ENCODE measurements around the gene ZNF638. TPM values are rescaled to one million over a fixed set of nuclear protein-coding genes. Genes with fewer than 3 reads are reported as not detected.
"Not testable (repeated sequence)": the region's sequence is repeated elsewhere in the genome, so short reads cannot be mapped to it uniquely, and the experiment has no call there.

ZNF638 gene
- total and polyA plus RNA-seq, 2 donors (not counting 3 experiments of a cell fraction or from before 2014, with no cell fraction given) = 36.4 to 111 TPM

DNA sequence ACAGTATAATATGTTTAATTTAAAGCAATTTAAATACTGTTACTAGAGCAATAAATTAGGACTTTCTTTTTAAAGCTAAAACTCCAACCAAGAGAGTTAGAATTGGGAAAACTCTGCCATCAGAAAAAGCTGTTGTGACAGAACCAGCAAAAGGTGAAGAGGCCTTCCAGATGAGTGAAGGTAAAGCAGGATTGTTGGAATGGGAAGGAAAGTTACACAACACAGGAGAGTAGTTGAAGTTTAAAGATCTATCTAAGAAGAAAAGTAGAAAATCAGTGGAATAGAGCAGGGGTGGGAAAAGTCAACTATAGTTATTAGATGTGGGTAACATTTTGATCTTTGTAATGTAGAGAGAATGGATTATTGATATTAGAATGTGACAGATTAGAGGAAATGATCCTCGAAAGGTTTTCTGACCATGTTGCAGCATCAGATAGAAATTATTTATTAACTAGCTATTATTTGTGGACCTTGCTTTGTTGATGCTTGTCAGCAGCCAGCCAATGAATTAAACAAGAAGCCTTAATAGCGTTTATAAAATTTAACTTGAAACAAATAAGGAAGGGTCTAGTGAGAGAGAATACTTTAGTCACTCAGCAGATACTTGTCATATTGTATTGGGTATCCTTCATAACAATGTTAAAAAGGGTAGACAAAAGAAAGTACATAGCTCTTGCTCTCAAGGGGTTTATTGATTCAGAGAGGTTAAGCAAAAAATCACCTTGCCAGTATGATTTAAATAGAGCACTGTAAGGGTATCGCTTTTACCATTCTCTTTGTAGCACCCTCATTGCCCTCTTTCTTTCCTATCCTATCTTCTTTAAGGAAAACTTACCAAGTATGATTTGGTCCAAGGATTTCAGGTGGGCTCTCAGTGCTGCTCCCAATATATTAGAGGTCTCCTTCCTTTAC is 97.1 kb downstream of the ZNF638 start:
- FAIRE-seq (no peak), DNase-seq (ENCODE audit: low read depth, low spot score) (no peak)
- no peak overlapping the region for H3K4me2 ChIP-seq (ENCODE audit: insufficient read depth, low read length)
- dilution Hi-C loops (cut with MboI; ENCODE audit: extremely low pct_ligation_motif_present, low sequenced_read_pairs) = no loop called here
- no peaks in the 10 kb centered on the region for H3K79me2 ChIP-seq (ENCODE audit: control insufficient read depth, insufficient read depth, low read length)
- H2AFZ ChIP-seq (ENCODE audit: low read depth, low read length) = no peak overlapping the region
- ChIA-PET POLR2A (no interaction called here), CTCF (interaction anchor here (0.6 to 1.0 kb wide), 3 partner anchors 26 to 129 kb away, joined by 3 to 4 read pairs (median 3); no protein-coding TSS in a partner anchor)
- H3K9ac ChIP-seq (replicated peaks; ENCODE audit: extremely low read depth, insufficient read depth, low read length) = no peak overlapping the region
- no peak overlapping the region for H3K4me3 ChIP-seq (replicated peaks in 1 of 3; ENCODE audit: insufficient read depth in 1 of 3, low read depth in 1 of 3, low read length in 3 of 3)
- no peaks in the 10 kb centered on the region for H3K27me3 ChIP-seq (ENCODE audit: control insufficient read depth in 2 of 2, insufficient read depth in 2 of 2, low read length in 2 of 2)
- peaks cover 11 to 30% of the 10 kb centered on the region in 2 experiments for H3K36me3 ChIP-seq (ENCODE audit: control insufficient read depth in 2 of 2, extremely low read depth in 1 of 2, insufficient read depth in 2 of 2, low read length in 2 of 2)
- H4K20me1 ChIP-seq (replicated peaks; ENCODE audit: control insufficient read depth, extremely low read depth, insufficient read depth, low read length) = no peaks in the 10 kb centered on the region
- no TSS peak for BruUV-seq (replicated peaks)
- TF ChIP-seq, protein P1, sequence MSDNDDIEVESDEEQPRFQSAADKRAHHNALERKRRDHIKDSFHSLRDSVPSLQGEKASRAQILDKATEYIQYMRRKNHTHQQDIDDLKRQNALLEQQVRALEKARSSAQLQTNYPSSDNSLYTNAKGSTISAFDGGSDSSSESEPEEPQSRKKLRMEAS (IDR thresholded peaks at IDR 0.05; ENCODE audit: insufficient read depth, insufficient read length) = no peak
- TF ChIP-seq, protein P2, sequence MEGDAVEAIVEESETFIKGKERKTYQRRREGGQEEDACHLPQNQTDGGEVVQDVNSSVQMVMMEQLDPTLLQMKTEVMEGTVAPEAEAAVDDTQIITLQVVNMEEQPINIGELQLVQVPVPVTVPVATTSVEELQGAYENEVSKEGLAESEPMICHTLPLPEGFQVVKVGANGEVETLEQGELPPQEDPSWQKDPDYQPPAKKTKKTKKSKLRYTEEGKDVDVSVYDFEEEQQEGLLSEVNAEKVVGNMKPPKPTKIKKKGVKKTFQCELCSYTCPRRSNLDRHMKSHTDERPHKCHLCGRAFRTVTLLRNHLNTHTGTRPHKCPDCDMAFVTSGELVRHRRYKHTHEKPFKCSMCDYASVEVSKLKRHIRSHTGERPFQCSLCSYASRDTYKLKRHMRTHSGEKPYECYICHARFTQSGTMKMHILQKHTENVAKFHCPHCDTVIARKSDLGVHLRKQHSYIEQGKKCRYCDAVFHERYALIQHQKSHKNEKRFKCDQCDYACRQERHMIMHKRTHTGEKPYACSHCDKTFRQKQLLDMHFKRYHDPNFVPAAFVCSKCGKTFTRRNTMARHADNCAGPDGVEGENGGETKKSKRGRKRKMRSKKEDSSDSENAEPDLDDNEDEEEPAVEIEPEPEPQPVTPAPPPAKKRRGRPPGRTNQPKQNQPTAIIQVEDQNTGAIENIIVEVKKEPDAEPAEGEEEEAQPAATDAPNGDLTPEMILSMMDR (IDR thresholded peaks at IDR 0.05; ENCODE audit: extremely low read depth in 1 of 2, insufficient read depth in 1 of 2, low read depth in 1 of 2, low read length in 2 of 2) = no peak
- TF ChIP-seq EZH2 (IDR thresholded peaks at IDR 0.05; ENCODE audit: borderline replicate concordance, low read depth, low read length, severe bottlenecking) (no peak), JUN (IDR thresholded peaks at IDR 0.05; ENCODE audit: borderline replicate concordance, insufficient read depth, insufficient read length, low read depth) (no peak), FOS (IDR thresholded peaks at IDR 0.05; ENCODE audit: borderline replicate concordance, insufficient read depth, low read length) (no peak), GATA2 (IDR thresholded peaks at IDR 0.05; ENCODE audit: insufficient read depth, insufficient read length, low read depth, low read length) (no peak), MYC (IDR thresholded peaks at IDR 0.05; ENCODE audit: low read depth, low read length) (no peak), POLR2AphosphoS5 (IDR thresholded peaks at IDR 0.05; ENCODE audit: insufficient read depth, low read depth, low read length) (no peak), POLR2A (IDR thresholded peaks at IDR 0.05; ENCODE audit: low read depth, low read length) (no peak)
- intact Hi-C loops (cut with micrococcal nuclease) = loop anchor here (2.0 kb wide), 1 partner anchor 18 kb away; no protein-coding TSS in a partner anchor
- no peaks in the 10 kb centered on the region for H3K9me1 ChIP-seq (replicated peaks; ENCODE audit: control insufficient read depth, extremely low read depth, insufficient read depth, low read length)
- no peaks in the 10 kb centered on the region for H3K9me3 ChIP-seq (replicated peaks; ENCODE audit: control insufficient read depth, insufficient read depth, low read length)
- H3K27ac ChIP-seq (ENCODE audit: insufficient read depth, low read depth, low read length) = no peak overlapping the region
- H3K4me1 ChIP-seq (ENCODE audit: control insufficient read depth, extremely low read depth, insufficient read depth, low read length) = peaks cover 12% of the 10 kb centered on the region

DNA sequence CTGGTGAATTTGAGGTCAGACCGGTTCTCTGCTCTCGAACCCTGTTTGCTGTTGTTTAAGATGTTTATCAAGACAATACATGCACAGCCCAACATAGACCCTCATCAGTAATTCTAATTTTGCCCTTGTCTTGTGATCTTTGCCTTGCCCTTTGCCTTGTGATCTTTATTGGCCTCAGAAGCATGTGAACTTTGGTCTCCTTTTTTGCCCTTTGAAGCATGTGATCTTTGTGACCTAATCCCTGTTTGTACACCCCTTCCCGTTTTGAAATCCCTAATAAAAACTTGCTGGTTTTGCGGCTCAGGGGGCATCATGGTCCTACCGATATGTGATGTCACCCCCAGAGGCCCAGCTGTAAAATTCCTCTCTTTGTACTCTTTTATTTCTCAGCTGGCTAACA is 113.6 kb downstream of the ZNF638 start:
- H3K9ac ChIP-seq (replicated peaks; ENCODE audit: extremely low read depth, insufficient read depth, low read length); H2AFZ ChIP-seq (ENCODE audit: low read depth, low read length); H3K36me3 ChIP-seq (ENCODE audit: control insufficient read depth in 2 of 2, extremely low read depth in 1 of 2, insufficient read depth in 2 of 2, low read length in 2 of 2); H3K4me2 ChIP-seq (ENCODE audit: insufficient read depth, low read length); H3K9me1 ChIP-seq (replicated peaks; ENCODE audit: control insufficient read depth, extremely low read depth, insufficient read depth, low read length); intact Hi-C loops (cut with micrococcal nuclease); H4K20me1 ChIP-seq (replicated peaks; ENCODE audit: control insufficient read depth, extremely low read depth, insufficient read depth, low read length); H3K79me2 ChIP-seq (ENCODE audit: control insufficient read depth, insufficient read depth, low read length); H3K4me3 ChIP-seq (replicated peaks in 1 of 3; ENCODE audit: insufficient read depth in 1 of 3, low read depth in 1 of 3, low read length in 3 of 3); H3K27me3 ChIP-seq (ENCODE audit: control insufficient read depth in 2 of 2, insufficient read depth in 2 of 2, low read length in 2 of 2); dilution Hi-C loops (cut with MboI; ENCODE audit: extremely low pct_ligation_motif_present, low sequenced_read_pairs); H3K9me3 ChIP-seq (replicated peaks; ENCODE audit: control insufficient read depth, insufficient read depth, low read length); DNase-seq (ENCODE audit: low read depth, low spot score); BruUV-seq (replicated peaks); H3K4me1 ChIP-seq (ENCODE audit: control insufficient read depth, extremely low read depth, insufficient read depth, low read length); H3K27ac ChIP-seq (ENCODE audit: insufficient read depth, low read depth, low read length); FAIRE-seq; POLR2A ChIA-PET: not testable (repeated sequence)
- CTCF ChIA-PET = interaction anchor here (1.7 to 3.3 kb wide), 3 partner anchors 16 to 145 kb away, joined by 5 to 14 read pairs (median 6); no protein-coding TSS in a partner anchor

Data from endothelial cell of umbilical vein (primary cell).